Measurements from ENCODE around the gene CRYBG2.
"Not testable (repeated sequence)": the region's sequence is repeated elsewhere in the genome, so short reads cannot be mapped to it uniquely, and the experiment has no call there.

The CRYBG2 gene, protein sequence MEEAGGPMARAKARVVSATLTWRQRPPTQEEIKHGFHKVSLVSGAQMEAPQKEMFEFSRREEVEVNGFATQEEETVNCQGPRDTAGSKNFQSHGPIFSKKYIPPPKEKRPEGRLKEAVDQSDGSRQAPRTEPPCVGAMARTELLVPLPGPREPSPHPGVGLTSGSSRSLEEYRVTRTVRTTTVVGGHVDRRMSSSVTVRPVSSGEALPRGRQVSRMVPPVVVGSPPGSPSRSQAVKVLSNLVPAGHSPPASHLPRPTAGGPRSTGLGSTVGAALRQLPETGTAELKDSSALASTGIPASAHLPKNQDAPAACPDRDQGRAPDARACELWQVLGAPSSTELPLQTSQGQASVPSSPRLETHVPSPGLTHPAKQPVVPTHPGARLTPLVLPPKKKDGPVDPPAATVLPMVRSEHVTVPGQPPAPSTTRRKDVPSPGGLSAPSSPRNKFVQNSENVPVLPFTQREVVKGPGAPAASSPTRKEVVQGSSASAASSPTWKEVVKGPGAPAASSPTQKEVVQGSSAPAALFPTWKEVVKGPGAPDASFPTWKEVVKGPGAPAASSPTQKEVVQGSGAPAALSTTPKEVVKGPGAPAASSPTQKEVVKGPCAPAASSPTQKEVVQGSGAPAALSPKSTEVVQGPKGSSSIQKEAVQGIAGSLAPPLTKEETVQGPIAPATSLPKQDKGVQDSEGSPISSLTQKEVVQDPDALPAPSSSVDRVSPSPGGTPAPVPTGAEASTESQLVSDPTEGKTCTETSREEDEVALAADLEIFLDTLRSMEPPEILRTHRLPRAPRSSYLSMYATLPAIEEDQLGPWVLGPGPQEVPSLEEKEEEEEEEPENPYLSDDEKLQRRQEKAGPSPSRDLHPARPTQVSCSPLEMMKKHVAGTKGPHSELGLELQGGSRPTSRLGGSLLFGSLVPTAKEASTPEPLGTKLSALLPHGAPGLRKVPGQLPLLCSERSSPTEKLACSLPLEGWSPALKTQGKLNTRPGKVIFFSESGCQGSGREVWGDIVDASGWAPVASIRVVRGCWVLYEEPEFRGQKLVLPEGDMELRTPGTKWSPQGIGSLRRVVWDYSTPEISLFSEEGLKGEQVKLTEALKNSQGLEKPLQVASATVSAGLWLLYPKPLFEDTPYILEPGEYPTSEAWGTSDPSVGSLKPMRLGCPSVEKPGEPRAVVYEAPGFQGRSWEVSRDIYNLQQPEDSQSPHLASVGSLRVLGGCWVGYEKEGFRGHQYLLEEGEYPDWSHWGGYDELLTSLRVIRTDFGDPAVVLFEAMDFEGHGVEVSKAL (N-terminal part only)

DNA sequence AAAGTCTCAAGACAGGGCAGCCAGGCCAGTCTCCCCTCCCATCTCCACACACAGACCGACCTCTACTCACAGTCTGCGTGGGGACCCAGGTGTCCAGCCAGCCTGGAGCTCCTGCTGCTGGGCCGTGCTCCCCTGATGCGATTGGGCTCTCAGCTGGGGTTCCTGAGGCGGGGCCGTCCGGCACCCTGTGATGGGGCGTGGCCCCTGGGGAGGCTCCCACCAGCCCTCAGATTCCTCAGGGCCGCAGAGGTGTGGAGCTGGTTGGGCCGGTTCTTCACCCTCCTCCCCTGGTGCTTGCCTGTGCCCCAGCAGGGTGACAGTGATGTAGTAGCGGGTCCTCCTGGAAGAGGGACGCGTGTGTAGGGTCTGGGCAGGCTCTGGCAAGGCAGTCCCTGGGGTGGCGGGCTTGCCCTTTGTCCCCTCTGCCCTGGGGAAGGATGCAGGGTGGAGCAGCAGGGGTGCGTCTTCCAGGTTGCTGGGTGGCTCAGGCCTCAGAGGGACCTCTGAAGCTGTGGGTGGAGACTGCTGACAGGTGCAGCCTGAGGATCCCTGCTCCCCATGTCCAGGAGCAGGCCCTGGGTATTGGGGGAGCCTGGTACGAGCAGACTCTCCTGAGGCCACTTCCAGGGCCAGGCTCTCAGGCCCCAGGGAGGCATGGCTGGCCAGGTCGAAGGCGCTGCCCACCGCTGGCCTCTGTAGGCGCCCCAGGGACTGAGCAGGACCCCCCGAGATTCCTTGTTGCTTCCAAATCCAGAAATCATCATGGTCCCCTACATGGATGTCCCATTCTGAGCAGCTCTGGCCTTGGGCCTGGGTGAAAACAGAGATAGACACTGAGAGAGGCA lies at the start of gene CRYBG2:
CRYBG2 (minus strand) TSS at position 155 of the 845 bp plus-strand sequence. CDS start 7,473 bp downstream, outside the sequence.
- no peak for DNase-seq (ENCODE audit: low spot score)

DNA sequence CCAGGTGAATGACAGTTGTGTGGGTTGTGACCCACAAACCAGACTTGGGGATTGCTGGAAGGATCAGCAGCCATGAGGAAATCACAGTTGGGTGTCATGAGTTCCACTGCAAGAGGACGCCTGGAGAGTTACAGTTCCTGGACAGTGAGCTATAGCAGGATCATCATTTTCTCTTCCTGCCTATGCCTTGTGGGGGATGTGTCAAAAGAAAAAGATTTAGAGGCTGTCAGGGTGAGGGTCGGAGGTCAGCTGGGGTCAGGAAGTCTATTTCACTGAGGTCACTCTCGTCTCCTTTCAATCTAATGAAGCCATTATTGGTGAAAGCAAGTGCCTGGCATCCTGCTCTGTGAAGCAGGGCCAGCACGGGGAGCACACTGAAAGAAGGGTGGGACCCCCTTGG lies 49.7 kb upstream of the CRYBG2 start:
- DNase-seq (ENCODE audit: low spot score), result no peak

DNA sequence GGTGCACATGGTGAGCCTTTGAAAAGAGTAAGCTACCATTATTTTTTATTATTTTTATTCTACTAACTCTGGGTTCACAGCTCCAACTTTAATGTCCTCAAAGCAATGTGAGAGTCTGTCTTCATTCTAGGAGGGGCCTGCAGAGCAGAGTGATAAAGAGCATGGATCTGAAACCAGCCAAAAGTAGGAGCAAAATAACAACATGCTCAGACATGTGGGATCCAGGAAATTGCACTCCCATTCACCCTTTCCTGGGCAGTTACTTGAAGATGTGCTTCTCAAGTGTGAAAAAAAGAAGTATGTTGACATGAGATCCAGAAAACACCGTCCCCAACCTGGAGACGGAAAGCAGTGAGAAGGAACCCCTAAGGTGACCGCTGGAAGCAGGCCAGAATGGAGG lies 48.0 kb upstream of the CRYBG2 start:
- DNase-seq (ENCODE audit: low spot score), result no peak

DNA sequence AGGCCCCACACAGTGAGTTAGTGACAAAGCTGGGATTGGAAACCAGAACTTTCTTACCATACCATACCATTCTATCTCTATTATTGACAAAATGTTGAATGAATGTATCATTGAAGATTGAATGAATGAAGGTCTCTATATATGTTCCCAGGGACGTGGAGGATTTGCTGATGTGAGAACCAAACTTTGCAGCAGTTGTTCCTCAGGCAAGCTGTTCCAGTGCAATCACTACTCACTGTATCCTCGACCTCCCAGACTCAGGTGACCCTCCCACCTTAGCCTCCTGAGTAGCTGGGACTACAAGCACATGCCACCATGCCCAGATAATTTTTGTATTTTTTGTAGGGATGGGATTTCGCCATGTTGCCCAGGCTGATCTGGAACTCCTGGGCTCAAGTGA lies 45.1 kb upstream of the CRYBG2 start:
- no peak for DNase-seq (ENCODE audit: low spot score)

DNA sequence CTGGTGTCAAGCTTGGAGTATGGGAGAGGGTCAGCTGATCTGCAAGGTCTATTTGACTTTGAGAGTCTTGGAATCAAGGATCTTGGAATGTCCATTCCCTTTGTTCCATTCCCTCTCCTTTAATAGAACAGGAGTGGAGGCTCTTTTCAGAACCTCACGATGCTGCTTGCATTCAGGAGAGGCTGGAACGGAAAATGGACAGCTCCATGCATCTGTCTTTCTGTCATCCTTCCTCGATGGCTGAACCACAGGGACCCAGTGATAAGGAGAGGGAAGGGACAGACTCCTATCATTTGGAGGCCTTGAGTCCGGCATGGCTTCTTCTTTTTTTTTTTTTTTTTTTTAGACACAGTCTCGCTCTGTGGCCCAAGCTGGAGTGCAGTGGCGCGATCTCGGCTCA lies 41.8 kb upstream of the CRYBG2 start:
- DNase-seq (ENCODE audit: low spot score), result no peak

DNA sequence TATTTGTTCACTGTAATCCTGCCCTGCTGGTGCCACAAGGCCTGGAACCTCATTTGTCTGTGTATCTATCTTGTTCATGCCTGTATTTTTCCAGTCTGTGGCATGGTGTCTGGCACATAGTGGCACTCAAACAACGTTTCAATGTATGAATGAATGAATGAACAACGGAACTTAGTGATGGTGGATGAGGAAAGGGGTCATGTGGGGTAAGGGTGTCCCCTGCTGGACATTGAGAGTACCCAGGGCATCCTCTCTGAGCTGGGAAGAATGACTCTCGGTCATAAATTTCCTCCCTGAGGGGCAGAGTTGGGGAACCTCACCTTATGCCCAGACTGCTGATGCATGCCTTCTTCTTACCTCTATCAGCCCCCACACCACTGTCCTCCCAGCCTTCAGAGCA lies 37.5 kb upstream of the CRYBG2 start:
- DNase-seq (ENCODE audit: low spot score), result no peak

DNA sequence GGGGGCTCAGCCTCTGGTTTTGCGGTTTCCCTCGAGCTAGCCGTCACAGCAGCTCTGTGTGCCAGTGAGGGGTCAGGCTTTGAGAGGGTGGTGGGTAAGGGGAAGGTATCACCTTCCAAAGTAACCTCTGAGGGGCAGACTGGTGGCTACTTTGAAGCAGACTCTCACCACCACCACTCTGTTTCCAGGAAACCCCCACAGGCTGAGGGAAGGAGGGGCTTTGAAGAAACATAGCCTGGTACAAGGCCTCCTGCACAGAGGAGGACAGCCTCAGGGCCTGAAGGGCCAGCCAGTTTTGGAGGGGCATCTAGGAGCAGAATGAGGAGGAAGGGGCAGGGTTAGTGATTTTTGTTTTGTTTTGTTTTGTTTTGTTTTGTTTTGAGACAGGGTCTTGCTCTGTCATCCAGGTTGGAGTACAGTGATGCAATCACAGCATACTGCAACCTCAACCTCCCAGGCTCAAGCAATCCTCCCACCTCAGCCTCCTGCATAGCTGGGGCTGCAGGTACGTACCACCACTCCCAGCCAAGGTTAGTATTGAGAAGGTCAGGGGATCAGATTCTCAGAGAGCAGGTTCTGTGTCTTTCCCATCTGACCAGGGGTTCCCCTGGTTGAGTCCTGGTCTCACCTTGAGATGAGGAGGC lies 35.8 kb upstream of the CRYBG2 start:
- no peak for DNase-seq (ENCODE audit: low spot score)

DNA sequence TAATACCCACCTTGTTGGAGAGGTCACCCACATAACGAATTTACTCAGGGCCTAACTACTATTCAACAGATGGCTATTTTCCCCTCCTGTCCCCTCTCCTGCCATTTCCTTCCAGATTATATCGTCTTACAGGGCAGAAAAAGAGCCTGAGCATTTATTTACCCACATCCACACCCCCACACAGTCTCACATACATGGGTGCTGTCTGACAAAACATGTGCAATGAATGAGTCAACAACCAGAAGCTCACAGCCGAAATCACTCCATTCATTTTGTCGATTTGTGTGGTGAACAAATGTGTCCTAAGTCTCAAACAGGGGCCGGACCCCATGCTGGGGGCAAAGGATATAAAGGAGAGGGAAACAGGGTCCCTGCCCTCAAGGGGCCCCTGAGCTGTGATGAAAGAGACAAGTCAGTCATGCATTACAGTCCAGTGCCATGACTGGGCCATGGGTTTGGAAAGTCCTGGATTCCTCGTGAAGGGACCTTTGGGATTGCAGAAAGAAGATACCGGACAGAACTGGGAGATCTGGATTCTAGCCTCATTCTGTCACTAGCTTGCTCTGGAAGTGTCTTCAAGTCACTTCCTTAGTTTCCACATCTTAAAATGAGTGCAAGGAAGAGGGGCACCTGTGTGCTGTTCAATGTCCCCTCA lies 35.0 kb upstream of the CRYBG2 start:
- no peak for DNase-seq (ENCODE audit: low spot score)

DNA sequence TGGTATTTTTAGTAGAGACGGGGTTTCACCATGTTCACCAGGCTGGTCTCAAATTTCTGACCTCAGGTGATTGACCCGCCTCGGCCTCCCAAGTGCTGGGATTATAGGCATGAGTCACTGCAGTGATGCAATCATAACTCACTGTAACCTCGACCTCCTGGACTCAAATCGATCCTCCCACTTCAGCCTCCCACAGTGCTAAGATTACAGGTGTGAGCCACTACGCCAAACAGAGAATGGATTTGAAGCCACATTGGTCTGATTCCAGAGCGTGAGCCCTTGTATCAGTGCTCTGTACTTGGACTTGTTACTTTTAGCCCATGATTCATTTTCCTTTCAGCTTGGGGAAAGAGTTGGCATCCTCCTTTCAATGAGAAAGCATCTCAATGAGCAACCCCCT lies 33.5 kb upstream of the CRYBG2 start:
- no peak for DNase-seq (ENCODE audit: low spot score)

DNA sequence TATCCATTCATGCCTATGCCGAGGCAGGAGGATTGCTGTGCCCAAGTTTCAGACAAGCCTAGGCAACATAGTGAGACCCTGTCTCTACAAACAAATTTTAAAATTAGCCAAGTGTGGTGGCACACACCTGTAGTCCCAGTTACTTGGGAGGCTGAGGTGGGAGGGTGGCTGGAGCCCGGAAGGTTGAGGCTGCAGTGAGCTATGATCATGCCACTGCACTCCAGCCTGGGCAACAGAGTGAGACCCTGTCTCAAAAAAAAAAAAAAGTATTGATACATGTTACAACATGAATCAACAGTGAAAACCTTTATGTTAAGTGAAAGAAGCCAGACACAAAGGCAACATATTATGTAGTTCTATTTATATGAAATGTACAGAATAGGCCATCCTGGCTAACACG lies 31.1 kb upstream of the CRYBG2 start:
- DNase-seq (ENCODE audit: low spot score), result not testable (repeated sequence)

DNA sequence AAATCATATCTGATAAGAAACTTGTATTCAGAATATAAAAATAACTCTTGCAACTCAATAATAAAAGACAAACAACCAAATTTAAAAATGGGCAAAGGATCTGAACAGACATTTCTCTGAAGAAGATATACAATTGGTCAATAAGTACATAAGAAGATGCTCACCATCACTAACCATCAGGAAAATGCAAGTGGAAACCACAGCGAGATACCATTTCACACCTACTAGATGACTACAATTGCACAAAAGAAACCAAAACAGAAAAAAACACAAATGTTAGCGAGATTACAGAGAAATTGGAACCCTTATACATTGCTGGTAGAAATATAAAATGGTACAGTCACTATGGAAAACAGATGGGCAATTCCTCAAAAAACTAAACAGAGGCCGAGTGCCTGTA lies 30.1 kb upstream of the CRYBG2 start:
- no peak for DNase-seq (ENCODE audit: low spot score)

DNA sequence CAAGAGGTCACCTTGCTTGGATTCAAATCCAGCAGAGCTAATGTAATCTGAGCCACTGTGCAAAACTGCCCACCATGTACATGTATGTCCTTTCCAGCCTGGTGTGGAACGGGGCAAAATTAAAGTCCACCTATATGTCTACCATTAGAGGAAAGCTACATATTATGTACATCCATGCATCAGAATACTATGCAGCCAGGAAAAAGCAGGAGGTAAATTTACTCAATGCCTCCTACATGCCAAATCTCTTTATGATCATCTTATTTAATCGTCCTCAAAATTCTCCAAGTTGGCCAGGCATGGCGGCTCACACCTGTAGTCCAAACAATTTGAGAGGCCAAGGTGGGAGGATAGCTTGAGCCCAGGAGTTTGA lies 24.9 kb upstream of the CRYBG2 start:
- DNase-seq (ENCODE audit: low spot score), result no peak

DNA sequence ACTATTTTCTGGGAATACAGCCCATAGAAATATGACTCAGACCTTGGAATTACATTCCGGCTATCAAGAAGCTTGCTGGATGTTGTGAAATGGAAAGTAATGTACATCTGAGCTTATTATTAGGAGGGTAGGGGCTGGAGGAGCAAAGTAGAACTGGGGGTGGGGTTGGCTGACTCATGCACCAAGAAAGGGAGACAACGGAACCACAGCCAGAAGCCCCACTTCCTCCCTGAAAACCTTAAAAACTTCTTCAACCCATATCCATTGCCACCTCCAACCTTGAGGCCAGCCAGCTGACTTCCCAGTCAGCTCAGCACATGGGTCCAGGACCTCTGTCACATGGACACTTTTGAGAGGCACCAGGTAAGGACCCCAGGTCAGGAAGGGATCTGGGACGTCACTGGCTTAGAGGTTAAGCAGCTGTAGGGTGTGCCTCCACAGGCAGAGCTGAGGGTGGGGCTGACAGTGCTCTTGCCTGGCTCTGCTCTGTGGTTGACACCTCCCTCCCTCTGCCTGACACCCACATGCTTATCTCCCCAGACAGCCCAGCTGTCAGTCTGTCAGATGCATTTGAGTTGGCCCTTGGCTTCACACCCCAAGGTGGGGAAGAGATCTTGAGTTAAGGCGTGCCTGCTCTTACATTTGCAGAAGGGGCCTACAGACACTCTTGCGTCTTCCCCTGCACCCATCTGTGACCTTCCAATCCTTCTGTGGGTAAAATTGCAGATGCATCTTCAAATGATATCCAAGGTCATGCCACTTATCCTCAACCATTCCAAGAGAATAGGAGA lies 24.4 kb upstream of the CRYBG2 start:
- no peak for DNase-seq (ENCODE audit: low spot score)

DNA sequence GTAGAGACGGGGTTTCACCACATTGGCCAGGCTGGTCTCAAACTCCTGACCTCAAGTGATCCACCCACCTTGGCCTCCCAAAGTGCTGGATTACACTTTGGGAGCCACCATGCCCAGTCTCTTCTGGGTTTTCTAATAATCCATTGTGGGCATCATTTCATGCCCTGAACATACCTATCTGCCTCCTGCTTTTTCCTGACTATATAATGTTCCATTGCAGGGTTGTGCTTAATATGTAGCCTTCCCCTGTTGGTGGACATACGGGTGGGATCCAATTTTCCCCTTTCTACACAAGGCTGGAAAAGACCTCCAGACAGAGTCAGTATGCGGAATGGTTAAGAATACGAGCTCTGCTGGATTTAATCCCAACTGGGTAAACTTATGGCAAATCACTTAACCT lies 22.1 kb upstream of the CRYBG2 start:
- DNase-seq (ENCODE audit: low spot score), result no peak

DNA sequence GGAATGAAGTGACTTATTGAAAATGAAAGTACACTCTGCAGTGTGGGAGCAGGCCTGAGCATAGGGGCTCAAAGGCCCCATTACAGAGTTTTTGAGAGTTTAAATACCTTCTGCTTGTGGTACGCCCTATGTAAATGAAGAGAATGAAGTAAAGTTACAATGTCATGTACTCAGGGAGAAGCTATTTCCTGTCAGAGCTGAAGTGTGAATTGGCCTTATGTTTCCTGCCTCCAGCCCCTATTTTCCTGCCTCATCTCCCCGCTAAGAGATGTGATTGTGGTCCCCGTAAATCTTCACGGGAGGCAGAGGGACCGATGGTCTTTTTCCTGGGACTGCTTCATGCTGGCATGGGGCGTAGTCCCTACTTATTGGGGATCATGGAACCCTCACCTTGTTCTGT lies 21.2 kb upstream of the CRYBG2 start:
- DNase-seq (ENCODE audit: low spot score), result no peak

DNA sequence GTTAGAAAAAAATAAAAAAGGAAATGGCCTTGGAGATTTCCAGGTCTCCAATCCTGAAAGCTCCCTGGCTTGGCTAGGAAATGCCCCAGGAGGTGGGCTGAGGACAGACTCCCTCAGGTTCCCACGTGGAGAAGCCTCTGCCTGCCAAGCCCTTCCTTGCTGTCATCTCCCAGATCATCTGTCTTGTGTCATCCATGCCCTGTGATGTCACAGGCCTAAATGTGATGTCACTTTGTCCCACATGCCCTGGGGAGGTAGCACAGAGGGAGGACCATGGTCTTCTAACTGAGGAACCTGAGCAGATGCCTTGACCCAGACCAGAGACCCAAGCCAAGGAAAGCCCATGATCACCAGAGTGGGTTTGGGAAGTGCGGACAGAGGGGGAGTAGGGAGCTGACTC lies 20.4 kb upstream of the CRYBG2 start:
- not testable (repeated sequence) for DNase-seq (ENCODE audit: low spot score)

DNA sequence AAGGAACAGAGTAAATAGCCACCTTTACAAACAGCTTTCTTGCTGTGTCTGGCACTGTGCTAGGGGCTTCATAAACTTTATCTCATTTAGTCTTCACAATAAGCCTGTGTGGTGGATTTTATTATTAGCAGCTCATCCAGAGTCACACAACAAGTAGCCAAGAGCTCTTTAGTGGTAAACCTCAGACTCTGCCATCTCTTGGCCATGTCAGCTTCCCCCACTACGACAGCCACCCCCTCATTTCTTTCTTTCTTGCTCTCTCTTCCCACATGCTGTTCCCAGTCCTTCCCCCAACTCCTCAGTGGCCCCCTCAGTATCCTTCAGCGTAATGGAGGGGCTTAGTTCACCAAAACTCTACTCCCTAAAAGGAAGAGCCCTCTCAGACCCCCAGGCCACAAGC lies 19.9 kb upstream of the CRYBG2 start:
- DNase-seq (ENCODE audit: low spot score), result no peak

DNA sequence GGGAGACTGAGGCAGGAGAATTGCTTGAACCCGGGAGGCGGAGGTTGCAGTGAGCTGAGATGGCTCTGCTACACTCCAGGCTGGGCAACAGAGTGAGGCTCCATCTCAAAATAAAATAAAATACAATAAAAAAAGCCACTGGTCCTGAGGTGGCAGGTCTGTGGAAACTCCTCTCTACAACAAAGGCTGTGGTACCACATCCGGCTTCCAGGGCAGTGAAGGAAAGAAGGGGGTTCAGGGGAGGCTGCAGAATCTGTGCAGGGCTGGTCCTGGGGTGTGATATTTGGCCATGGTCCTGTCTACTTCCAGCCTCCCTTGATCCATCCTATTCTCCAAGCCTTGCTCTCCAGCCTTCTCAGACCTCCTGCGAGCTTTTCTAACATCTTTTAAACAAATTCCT lies 19.4 kb upstream of the CRYBG2 start:
- no peak for DNase-seq (ENCODE audit: low spot score)

DNA sequence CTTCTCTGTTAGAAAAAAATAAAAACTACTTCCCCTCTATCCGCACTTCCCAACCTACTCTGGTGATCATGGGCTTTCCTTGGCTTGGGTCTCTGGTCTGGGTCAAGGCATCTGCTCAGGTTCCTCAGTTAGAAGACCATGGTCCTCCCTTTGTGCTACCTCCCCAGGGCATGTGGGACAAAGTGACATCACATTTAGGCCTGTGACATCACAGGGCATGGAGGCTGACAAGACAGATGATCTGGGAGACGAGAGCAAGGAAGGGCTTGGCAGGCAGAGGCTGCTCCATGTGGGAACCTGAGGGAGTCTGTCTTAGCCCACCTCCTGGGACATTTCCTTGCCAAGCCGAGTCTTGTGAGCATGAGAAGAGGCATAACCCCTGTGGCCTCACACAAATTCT lies 18.7 kb upstream of the CRYBG2 start, which contains the start of gene ZNF683:
ZNF683 (minus strand) TSS at position 140 of the 400 bp plus-strand sequence. CDS start 4,179 bp downstream, outside the sequence.
- DNase-seq (ENCODE audit: low spot score), result not testable (repeated sequence)

Measured in D341Med (cell line).